Prostate gland (tissue), 2 donors: ENCODE measurements around the gene ZNF212. TPM values are rescaled to one million over a fixed set of nuclear protein-coding genes. Genes with fewer than 3 reads are reported as not detected.

Experiments
- DNase-seq: peaks from one replicate; pipeline ENCODE4 v3.0.0-alpha.2; 2019; ENCODE audit warnings: low spot score
- H3K27ac ChIP-seq, 2 donors: fragments of 200-600 bp; sonication (generic); 2 replicates each; pipeline ENCODE4 v1.5.1; 2017 to 2019
- H3K27me3 ChIP-seq: fragments of 200-600 bp; sonication (generic); replicated peaks from 2 replicates; pipeline ENCODE4 v1.5.1; 2019; ENCODE audit not compliant: insufficient read depth
- H3K36me3 ChIP-seq, 2 donors: fragments of 200-600 bp; sonication (generic); 1 replicate in 1 of 2; 2 replicates in 1 of 2; pipeline versions ENCODE4 v1.5.1 to v1.8.1; 2017 to 2019
- H3K4me1 ChIP-seq: fragments of 200-600 bp; sonication (generic); replicated peaks from 2 replicates; pipeline ENCODE4 v1.5.1; 2019
- H3K4me3 ChIP-seq, 2 donors: fragments of 200-600 bp; sonication (generic); 2 replicates each; pipeline ENCODE4 v1.5.1; 2017 to 2019
- H3K9me3 ChIP-seq: fragments of 200-600 bp; sonication (generic); 2 replicates; pipeline ENCODE4 v1.5.1; 2017
- POLR2A ChIP-seq: fragments of 450-650 bp; IDR thresholded peaks from one replicate; pipeline ENCODE4 v1.6.1; 2016; ENCODE audit warnings: antibody characterized with exemption, mild to moderate bottlenecking
- POLR2AphosphoS5 ChIP-seq: sonication (generic); formaldehyde crosslinking; IDR thresholded peaks from one replicate; pipeline ENCODE4 v1.6.1; 2017; ENCODE audit warnings: antibody characterized with exemption
- WGBS: methylation state at CpG from one replicate; pipeline ENCODE4 v1.1.5; 2018; 5-methylcytosine and 5-hydroxymethylcytosine counted together
- intact Hi-C: fragments of 100-400 bp; cut with DNase I; formaldehyde crosslinking; loops from one replicate; pipeline ENCODE4 v1.14.2; 2022
- total RNA-seq, 2 donors: library from RNA; depleted of rRNA; stranded (reverse); fragments of >200 nt; gene quantifications; one replicate each; pipeline ENCODE4 v1.1.0, GENCODE V29; 2016
- TF ChIP-seq, protein P1 (sequence below), 4 experiments: fragments of 200-600 bp in 2 of 4; fragments of 450-650 bp in 2 of 4; sonication (generic) in 2 of 4; IDR thresholded peaks; 1 replicate in 3 of 4; 2 replicates in 1 of 4; pipeline ENCODE4 v1.5.1; 2016 to 2019; ENCODE audit warnings: antibody characterized with exemption in 4 of 4, mild to moderate bottlenecking in 2 of 4, moderate library complexity in 2 of 4

Gene ZNF212
- total RNA-seq, 2 donors from 2014 or later = 8.9 to 15.9 TPM

DNA sequence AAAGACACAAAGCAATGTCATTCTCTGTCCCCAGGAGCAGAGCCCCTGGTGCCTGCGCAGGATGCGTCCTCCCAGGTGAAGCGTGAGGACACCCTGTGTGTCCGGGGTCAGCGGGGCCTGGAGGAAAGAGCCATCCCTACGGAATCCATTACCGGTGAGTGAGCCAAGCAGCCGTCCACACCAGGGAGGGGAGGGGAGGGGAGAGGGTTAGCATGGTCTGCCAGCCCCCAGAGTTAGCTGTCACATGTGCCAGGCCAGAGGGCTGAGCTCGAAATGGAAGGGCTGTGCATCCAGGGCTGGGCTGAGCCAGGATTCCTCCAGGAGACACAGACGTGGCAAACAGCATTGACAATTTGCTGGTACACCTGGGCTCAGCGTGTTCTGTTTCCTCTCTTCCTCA is 28.9 kb upstream of the ZNF212 start:
- no peak overlapping the region for H3K4me3 ChIP-seq
- WGBS = 89% methylated on average over 11 of the region's 11 CpGs
- TF ChIP-seq POLR2A (no peak), POLR2AphosphoS5 (no peak)
- TF ChIP-seq, protein P1, sequence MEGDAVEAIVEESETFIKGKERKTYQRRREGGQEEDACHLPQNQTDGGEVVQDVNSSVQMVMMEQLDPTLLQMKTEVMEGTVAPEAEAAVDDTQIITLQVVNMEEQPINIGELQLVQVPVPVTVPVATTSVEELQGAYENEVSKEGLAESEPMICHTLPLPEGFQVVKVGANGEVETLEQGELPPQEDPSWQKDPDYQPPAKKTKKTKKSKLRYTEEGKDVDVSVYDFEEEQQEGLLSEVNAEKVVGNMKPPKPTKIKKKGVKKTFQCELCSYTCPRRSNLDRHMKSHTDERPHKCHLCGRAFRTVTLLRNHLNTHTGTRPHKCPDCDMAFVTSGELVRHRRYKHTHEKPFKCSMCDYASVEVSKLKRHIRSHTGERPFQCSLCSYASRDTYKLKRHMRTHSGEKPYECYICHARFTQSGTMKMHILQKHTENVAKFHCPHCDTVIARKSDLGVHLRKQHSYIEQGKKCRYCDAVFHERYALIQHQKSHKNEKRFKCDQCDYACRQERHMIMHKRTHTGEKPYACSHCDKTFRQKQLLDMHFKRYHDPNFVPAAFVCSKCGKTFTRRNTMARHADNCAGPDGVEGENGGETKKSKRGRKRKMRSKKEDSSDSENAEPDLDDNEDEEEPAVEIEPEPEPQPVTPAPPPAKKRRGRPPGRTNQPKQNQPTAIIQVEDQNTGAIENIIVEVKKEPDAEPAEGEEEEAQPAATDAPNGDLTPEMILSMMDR (IDR thresholded peaks at IDR 0.05) = no peak
- intact Hi-C loops = no loop called here
- no peaks in the 10 kb centered on the region for H3K27me3 ChIP-seq
- H3K9me3 ChIP-seq = no peaks in the 10 kb centered on the region
- no peak overlapping the region for H3K27ac ChIP-seq
- peaks cover 19 to 47% of the 10 kb centered on the region in 2 donors for H3K36me3 ChIP-seq
- peaks cover 4% of the 10 kb centered on the region for H3K4me1 ChIP-seq
- no peak for DNase-seq

DNA sequence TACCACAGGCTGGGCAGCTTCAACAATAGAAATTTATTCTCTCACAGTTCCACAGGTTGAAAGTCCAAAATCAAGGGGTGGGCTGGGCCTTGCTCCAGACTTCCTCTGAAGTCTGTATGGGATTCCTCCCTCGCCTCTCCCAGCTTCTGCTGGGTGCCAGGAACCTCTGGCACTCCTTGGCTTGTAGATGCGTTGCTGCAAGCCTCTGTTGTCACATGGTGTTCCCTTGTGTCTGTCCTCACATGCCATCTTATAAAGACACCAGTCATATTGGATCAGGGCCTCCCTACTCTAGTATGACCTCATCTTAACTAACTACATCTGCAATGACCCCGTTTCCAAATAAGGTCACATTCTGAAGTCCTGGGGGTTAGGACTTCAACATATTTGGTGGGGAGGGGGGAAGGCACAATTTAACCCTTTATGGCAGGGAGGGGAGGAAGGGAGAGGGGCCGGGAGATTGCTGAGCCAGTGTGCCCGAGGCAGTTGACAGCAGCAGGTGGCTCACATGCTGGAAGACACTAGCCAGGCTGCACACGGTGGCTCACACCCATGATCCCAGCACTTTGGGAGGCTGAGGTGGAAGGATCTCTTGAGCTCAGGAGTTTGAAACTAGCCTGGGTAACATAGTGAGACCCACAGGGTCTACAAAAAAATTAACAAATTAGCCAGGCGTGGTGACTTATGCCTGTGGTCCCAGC is 25.3 kb upstream of the ZNF212 start:
- H3K36me3 ChIP-seq = peaks cover 12 to 33% of the 10 kb centered on the region in 2 donors
- intact Hi-C loops = no loop called here

DNA sequence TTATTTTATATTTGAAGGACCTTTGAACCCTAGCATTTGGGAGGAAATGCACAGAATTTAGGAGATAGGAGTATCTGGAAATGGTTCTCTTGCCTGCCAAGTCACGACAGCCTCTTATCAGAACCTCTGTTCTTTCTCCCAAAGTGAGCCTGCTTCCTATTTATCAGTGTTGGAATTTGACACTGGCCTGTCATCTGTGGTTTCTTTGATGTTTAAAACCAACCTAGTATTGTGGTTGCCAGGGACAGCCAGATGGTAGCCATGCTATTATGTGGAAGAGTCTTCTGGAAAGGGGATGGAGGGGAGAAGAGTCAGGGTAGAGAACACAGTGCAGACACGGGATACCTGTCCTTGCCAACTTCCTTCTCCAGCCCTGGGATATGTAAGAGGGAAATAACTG is 23.0 kb upstream of the ZNF212 start:
- DNase-seq = no peak
- H3K27ac ChIP-seq = no peak overlapping the region
- TF ChIP-seq POLR2A = no peak
- TF ChIP-seq, protein P1 (IDR thresholded peaks at IDR 0.05) = no peak
- TF ChIP-seq POLR2AphosphoS5 = no peak
- intact Hi-C loops = no loop called here
- no peak overlapping the region for H3K4me3 ChIP-seq
- no peaks in the 10 kb centered on the region for H3K27me3 ChIP-seq
- peaks cover 0 to 23% of the 10 kb centered on the region in 2 donors for H3K36me3 ChIP-seq
- H3K9me3 ChIP-seq = no peaks in the 10 kb centered on the region
- no peaks in the 10 kb centered on the region for H3K4me1 ChIP-seq
- WGBS = 87% methylated on average over 2 of the region's 2 CpGs

More for the DNA sequence above, 25.3 kb upstream of the ZNF212 start:
- H3K4me1 ChIP-seq = no peaks in the 10 kb centered on the region
- TF ChIP-seq POLR2AphosphoS5 = no peak
- TF ChIP-seq POLR2A = no peak
- TF ChIP-seq, protein P1 (IDR thresholded peaks at IDR 0.05) = no peak
- no peaks in the 10 kb centered on the region for H3K9me3 ChIP-seq
- WGBS = 60% methylated on average over 7 of the region's 7 CpGs
- H3K27ac ChIP-seq = no peak overlapping the region
- no peaks in the 10 kb centered on the region for H3K27me3 ChIP-seq
- DNase-seq = no peak
- H3K4me3 ChIP-seq = no peak overlapping the region

GRCh38 chr7:149217570-149217969 is 21.9 kb upstream of the ZNF212 start:
- Histone ChIP-seq H3K36me3 (peaks cover 0 to 23% of the 10 kb centered on the region in 2 donors), H3K4me3 (no peak overlapping the region), H3K9me3 (no peaks in the 10 kb centered on the region), H3K4me1 (no peaks in the 10 kb centered on the region), H3K27me3 (no peaks in the 10 kb centered on the region), H3K27ac (no peak overlapping the region)
- TF ChIP-seq, protein P1 (IDR thresholded peaks at IDR 0.05) = no peak
- TF ChIP-seq POLR2A (no peak), POLR2AphosphoS5 (no peak)
- intact Hi-C loops = no loop called here
- no peak for DNase-seq
- 91% methylated on average over 6 of the region's 6 CpGs for WGBS
